HG02885 (cell line): ENCODE results near the gene FNDC8.
"Not testable (repeated sequence)": the region's sequence is repeated elsewhere in the genome, so short reads cannot be mapped to it uniquely, and the experiment has no call there.

Source experiments
- ATAC-seq: cut with Tn5 transposase; IDR thresholded peaks from one replicate; pipeline ENCODE4 v1.9.1; 2021; ENCODE audit warnings: mild to moderate bottlenecking; ENCODE audit not compliant: unreplicated experiment, poor library complexity

Gene FNDC8

GRCh38 chr17:35138218-35138617, 16.8 kb downstream of the FNDC8 start:
- ATAC-seq, result no peak

GRCh38 chr17:35141681-35142466, 20.5 kb downstream of the FNDC8 start, which contains the start of gene NLE1:
TSS of gene NLE1 (minus strand) at chr17:35142303. CDS start at chr17:35142275, 28 bp downstream.
- peak; percentile 91 for ATAC-seq

DNA sequence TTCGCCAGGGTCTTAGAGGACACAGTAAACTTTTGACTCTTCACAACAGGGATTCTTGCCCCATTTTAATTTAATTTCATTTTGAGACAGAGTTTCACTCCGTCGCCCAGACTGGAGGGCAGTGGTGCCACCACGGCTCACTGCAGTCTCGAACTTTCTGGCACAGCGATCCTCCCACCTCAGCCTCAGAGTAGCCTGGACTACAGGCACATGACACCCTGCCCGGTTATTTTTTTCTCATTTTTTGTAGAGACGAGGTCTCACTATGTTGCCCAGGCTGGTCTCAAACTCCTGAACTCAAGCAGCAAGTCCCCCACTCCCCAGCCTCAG, 21.0 kb downstream of the FNDC8 start:
- ATAC-seq, result peak; percentile 11

DNA sequence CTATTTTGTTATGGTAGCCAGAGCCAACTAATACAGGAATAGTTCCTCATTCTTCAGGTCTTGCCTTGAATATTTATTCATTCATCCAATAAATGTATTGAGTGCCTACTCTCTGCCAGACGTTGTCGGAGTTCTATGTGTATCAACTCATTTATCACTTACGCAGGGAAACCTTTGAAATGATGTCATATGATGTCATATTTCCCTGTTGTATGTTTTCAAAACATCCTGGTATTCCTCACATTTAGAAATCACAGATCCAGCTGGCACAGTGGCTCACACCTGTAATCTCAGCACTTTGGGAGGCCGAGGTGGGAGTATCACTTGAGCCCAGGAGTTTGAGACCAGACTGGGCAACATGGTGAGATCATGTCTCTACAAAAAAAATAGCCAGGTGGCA, 23.4 kb downstream of the FNDC8 start:
- no peak for ATAC-seq

DNA sequence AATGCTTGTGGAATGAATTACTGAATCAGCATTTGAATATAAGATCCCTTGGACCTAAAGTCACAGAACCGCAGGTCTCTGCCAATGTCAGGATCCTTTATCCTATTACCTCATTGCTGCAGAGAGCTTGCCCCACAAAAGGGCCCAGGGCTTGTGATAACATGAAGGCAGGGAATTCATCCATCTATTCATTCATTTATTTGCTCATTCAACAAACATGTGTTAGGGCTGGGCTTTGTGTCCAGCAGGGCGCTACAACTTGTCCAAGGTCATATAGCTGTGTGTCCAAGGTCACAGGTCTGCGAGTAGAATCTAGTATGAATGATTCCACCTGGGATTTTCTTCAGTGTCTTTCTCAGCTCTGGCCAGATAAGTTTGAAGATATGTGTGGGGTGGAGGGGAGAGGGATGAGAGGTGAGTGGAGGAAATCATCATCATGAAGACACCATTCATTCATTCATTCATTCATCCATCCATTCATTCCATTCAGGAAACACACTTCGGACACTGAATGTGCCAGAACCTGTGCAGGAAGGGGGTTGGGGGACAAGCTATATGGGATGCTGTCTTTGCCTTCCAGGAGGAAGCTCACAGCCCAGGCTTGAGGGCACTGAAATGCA, 24.9 kb downstream of the FNDC8 start:
- no peak for ATAC-seq

DNA sequence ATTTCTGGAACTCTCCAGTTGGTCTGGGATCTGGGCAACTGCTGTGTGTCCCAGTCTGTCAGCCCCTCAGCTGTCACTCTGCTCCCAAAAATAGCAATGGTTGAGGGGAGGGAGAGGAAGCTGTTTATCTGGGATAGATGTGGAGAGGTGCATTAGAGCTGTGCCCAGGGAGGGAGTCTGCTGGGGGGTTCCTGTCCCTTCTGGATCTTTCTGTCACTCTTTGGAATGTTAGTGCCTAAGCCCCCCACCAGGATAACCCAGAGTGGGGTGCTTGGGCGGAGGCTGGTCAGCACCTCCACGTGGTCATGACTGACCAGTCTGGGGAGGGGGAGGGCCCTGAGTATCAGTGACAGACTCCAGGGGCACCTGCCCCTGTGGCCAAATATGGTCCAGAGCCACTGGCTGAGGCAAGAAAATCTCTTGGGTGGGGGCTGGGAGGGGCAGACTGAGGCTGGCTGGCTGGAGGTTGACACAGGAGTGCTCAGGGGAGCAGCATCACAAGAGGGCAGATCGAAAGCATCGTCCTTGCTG, 26.0 kb downstream of the FNDC8 start, which contains the start of gene UNC45B:
Gene UNC45B (plus strand): TSS at position 443 of the 531 bp plus-strand sequence. CDS start 447 bp downstream, outside the sequence.
- no peak for ATAC-seq

DNA sequence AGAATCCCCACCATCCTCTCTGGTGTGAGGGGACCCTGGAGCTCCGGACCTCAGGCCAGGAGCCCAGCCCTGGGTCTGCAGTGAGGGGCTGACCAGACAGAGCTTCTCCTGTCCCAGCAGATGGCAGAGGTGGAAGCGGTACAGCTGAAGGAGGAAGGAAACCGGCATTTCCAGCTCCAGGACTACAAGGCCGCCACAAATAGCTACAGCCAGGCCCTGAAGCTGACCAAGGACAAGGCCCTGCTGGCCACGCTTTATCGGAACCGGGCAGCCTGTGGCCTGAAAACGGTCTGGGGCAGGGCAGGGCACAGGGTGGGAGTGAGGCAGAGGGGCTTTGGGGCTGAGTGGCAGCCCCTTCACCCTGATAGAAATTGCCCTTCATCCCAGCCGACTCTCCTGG, 26.7 kb downstream of the FNDC8 start:
- ATAC-seq, result no peak

DNA sequence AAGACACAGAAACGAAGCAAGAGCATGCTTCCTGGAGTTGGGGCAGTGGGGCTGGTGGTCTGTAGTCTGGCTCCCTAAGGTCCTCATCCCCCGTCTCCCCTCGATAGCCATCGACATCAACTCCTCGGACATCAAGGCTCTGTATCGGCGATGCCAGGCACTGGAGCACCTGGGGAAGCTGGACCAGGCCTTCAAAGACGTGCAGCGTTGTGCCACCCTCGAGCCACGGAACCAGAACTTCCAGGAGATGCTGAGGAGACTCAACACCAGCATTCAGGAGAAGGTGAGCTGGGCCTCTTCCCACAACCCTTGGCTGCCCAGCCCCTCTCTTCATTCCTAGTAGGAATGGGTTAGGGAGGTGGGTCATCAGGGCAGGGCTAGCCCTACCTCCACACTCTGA, 28.5 kb downstream of the FNDC8 start:
- no peak for ATAC-seq

GRCh38 chr17:35151080-35151479, 29.7 kb downstream of the FNDC8 start:
- ATAC-seq, result not testable (repeated sequence)

- ATAC-seq, result no peak
These were observed 31.2 kb downstream of the FNDC8 start for GRCh38 chr17:35152421-35153140.

DNA sequence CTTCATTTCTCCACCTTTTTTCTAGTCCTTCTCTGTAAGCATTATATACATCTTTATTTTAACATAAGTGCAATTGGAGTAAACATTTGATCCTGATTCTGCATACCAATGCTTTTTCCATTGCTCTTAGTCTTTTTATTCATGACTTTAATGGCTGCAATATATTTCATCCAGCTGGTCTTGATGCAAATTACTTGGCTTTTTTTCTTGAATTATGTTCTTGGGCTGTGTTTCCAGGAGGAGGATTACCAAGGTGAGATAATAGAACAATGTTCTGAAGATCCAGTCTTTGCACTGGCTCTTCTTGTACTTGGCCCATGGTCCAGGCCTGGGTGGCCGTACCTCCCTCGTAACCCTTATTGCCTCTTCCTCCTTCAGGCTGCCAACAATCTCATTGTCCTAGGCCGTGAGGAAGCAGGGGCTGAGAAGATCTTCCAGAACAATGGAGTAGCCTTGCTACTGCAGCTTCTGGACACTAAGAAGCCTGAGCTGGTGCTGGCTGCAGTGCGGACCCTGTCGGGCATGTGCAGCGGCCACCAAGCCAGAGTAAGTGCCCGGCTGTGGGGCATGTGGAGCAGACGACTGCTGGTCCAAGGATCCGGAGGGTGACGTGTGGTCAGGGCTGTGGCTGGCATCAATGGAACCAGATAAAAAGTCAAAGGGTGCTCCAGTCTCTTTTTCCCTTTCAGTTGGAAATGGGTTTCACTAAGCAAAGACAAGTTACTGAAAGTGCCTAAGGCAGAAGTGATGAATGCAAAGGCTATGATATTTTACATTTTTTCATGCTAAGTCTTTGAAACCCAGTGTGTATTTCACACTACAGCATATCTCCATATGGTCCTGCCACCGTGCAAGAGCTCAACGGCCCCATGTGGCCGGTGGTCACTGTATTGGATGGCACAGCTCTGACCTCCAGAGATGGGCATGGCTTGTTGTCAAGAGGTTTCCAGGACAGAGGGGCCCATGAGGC, 33.1 kb downstream of the FNDC8 start:
- no peak for ATAC-seq

DNA sequence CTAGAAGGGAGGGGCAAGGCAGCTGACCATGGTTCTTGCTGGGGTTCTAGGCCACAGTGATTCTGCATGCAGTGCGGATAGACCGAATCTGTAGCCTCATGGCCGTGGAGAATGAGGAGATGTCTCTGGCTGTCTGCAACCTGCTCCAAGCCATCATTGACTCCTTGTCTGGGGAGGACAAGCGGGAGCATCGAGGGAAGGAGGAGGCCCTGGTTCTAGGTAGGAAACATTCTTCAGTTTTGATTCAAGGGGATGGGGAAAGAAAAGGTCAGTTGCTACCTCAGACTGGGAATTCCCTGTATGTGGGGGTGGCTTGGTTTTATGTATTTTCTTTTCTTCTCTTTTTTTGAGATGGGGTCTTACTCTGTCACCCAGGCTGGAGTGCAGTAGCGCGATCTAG, 33.8 kb downstream of the FNDC8 start:
- no peak for ATAC-seq

GRCh38 chr17:35159940-35160339, 38.5 kb downstream of the FNDC8 start:
- ATAC-seq, result no peak

DNA sequence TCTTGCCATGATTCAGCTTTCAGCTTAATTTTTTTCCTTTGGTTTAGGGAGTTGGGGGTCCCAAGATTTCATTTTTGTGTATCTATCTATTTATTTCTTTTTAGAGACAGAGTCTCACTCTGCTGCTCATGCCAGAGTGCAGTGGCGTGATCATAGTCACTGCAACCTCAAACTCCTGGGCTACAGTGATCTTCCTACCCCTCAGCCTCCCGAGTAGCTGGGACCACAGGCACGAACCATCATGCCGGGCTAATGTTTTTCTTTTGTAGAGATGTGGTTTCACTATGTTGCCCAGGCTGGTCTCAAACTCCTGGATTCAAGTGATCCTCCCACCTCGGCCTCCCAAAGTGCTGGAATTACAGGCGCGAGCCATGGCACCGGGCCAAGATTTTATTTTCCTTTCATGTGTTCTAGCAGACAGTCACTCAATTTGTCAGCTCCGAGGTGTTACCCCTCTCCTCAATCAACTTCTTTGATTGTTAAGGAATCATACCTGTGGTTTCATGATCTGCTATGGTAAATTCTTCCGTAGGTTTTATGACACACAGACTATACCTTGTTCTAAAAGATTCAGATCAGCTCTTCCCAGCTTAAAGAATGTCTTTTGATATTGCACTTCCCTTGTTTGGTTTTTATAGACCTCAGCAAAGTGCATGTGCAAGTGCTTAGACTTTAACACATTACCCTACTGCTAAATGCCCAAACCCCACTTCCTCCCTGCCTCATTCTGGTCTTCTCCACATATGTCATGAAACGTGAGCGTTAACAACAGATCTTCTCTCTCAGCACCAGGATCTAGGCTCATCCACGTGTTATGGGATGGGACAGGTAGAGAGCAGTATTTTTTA, 39.2 kb downstream of the FNDC8 start:
- no peak for ATAC-seq

- ATAC-seq, result no peak
These were observed 39.9 kb downstream of the FNDC8 start for GRCh38 chr17:35161281-35161761.

GRCh38 chr17:35162755-35163154, 41.3 kb downstream of the FNDC8 start:
- no peak for ATAC-seq

DNA sequence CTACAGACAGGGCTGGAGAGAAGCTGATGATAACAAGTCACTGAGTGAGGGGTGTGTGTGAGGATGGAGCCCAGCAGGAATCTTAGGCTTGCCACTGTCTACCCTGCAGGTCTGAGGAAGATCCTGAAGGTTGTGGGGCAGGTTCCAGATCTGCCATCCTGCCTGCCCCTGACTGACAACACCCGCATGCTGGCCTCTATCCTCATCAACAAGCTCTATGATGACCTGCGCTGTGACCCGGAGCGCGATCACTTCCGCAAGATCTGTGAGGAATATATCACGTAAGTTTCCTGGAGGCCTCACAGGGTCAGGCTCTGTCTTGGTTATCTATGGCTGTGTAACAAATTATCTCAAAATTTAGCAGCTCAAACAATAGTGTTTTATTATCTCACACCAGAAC, 42.5 kb downstream of the FNDC8 start:
- ATAC-seq, result no peak

DNA sequence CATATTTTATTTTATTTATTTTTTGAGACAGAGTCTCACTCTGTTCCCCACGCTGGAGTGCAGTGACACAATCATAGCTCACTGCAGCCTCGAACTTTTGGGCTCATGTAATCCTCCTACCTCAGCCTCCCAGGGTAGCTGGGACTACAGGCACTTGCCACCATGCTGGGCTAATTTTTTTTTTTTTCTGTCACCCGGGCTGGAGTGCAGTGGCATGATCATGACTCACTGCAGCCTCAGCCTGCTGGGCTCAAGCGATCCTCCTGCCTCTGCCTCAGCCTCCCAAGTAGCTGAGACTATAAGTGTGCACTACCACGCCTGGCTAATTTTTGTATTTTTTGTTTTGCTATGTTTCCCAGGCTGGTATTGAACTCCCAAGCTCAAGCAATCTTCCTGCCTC, 43.3 kb downstream of the FNDC8 start:
- no peak for ATAC-seq

DNA sequence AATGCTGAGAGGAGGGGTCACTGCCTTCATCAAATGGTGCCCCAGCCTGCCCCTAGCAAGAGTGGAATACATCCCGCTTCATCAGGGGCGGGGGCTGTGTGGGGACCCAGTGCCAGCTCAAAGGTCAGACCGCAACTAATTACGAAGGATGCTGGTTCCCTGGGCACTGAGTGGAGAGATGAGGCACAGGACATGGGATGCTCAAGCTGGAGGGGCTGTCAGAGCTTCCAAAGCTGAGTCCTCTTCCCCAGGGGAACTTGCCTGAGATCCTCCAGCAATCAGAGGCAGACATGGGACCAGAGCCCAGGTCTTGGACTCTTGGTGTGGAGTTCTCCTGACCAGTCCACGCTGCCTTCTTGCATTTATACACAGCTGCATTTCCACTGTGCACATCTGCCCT, 45.1 kb downstream of the FNDC8 start:
- no peak for ATAC-seq
